ENCODE data around the gene SLC15A5.

- TF ChIP-seq CTCF (IDR thresholded peaks at IDR 0.05; ENCODE audit: low read depth, low read length) (no peak), EZH2phosphoT487 (IDR thresholded peaks at IDR 0.05; ENCODE audit: low read depth) (no peak)
Observed at GRCh38 chr12:16260206-16260605, 17.3 kb downstream of the SLC15A5 start.
